MCF 10A (cell line): Measurements from ENCODE around the gene GOLPH3. TPM values are rescaled to one million over a fixed set of nuclear protein-coding genes. Genes with fewer than 3 reads are reported as not detected.

ENCODE experiments used
- BruUV-seq: library from RNA; stranded (reverse); fragments of 400-500 nt; replicated peaks from 2 replicates; lab custom pipeline; 2021; lab: Mats Ljungman, UMichigan
- CTCF ChIA-PET: fragments of 300-600 bp; sonication (Branson Sonifier 250); formaldehyde crosslinking; extraction: SDS; loops from one replicate; lab custom pipeline; 2021; ENCODE audit warnings: antibody characterized with exemption, inconsistent platforms; lab: Yijun Ruan, JAX
- POLR2A ChIA-PET: fragments of 300-600, 350-650 bp; sonication (Branson Sonifier 250); formaldehyde crosslinking; extraction: SDS; loops from one replicate; lab custom pipeline; 2020; ENCODE audit warnings: antibody characterized with exemption, inconsistent platforms; lab: Yijun Ruan, JAX
- DNase-seq: peaks from one replicate; pipeline ENCODE4 v3.0.0-alpha.2; 2018; ENCODE audit not compliant: unreplicated experiment
- H3K27ac Mint-ChIP-seq: one replicate; pipeline ENCODE4 v1.8.0; 2022; ENCODE audit warnings: mild to moderate bottlenecking, low read depth, mixed read lengths; ENCODE audit not compliant: unreplicated experiment
- H3K27me3 Mint-ChIP-seq: one replicate; pipeline ENCODE4 v1.8.0; 2022; ENCODE audit warnings: mixed read lengths; ENCODE audit not compliant: insufficient read depth, unreplicated experiment
- H3K36me3 Mint-ChIP-seq: one replicate; pipeline ENCODE4 v1.8.0; 2022; ENCODE audit warnings: mild to moderate bottlenecking, moderate library complexity, mixed read lengths; ENCODE audit not compliant: insufficient read depth, unreplicated experiment
- H3K4me1 Mint-ChIP-seq: one replicate; pipeline ENCODE4 v1.8.0; 2022; ENCODE audit warnings: mixed read lengths; ENCODE audit not compliant: insufficient read depth, unreplicated experiment
- H3K4me3 Mint-ChIP-seq: one replicate; pipeline ENCODE4 v1.8.0; 2022; ENCODE audit warnings: mild to moderate bottlenecking, moderate library complexity, mixed read lengths; ENCODE audit not compliant: unreplicated experiment
- H3K9me3 Mint-ChIP-seq: one replicate; pipeline ENCODE4 v1.8.0; 2022; ENCODE audit warnings: mixed read lengths; ENCODE audit not compliant: unreplicated experiment
- intact Hi-C: fragments of 100-400 bp; cut with micrococcal nuclease; formaldehyde crosslinking; loops from 2 replicates; pipeline ENCODE4 v1.14.1; 2022
- total RNA-seq: library from RNA; stranded (reverse); gene quantifications from 2 replicates; pipeline ENCODE4 v1.2.3, GENCODE V29; 2022
- TF ChIP-seq, protein P1 (sequence below): fragments of 200-600 bp; IDR thresholded peaks from one replicate; pipeline ENCODE4 v1.8.0; 2022; ENCODE audit warnings: antibody characterized with exemption, mild to moderate bottlenecking; ENCODE audit not compliant: unreplicated experiment

Gene GOLPH3
- total RNA-seq, 1 experiment from 2014 or later: 89.6 TPM

DNA sequence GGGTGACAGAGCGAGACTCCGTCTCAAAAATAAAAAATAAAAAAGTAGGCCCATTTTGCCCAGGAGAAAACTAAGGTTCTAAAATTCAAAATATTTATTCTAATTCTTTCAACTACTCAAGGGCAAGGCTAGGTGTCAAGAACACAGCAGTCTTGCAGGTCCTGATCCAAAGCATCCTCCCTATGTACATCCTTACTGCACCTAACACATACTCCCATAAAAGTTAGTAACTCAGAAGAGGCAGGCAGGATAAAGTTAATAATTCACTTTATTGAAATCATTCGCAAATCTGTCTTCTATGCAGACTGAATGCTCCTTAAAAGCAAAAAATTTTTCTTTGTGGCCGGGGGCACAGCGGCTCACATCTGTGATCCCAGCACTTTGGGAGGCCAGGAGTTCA, 11.1 kb downstream of the GOLPH3 start:
- Mint-ChIP-seq H3K4me1 (peaks cover 5% of the 10 kb centered on the region), H3K9me3 (no peaks in the 10 kb centered on the region), H3K4me3 (no peak overlapping the region), H3K27ac (no peak overlapping the region), H3K36me3 (peaks cover 25% of the 10 kb centered on the region), H3K27me3 (no peaks in the 10 kb centered on the region)
- no peak for DNase-seq
- ChIA-PET CTCF (interaction anchor here (0.6 kb wide), 1 partner anchor 43 kb away, joined by 3 read pairs; no protein-coding TSS in a partner anchor), POLR2A (interaction anchor here (1.0 kb wide), 1 partner anchor 9 kb away, joined by 5 read pairs; no protein-coding TSS in a partner anchor)
- TF ChIP-seq, protein P1, sequence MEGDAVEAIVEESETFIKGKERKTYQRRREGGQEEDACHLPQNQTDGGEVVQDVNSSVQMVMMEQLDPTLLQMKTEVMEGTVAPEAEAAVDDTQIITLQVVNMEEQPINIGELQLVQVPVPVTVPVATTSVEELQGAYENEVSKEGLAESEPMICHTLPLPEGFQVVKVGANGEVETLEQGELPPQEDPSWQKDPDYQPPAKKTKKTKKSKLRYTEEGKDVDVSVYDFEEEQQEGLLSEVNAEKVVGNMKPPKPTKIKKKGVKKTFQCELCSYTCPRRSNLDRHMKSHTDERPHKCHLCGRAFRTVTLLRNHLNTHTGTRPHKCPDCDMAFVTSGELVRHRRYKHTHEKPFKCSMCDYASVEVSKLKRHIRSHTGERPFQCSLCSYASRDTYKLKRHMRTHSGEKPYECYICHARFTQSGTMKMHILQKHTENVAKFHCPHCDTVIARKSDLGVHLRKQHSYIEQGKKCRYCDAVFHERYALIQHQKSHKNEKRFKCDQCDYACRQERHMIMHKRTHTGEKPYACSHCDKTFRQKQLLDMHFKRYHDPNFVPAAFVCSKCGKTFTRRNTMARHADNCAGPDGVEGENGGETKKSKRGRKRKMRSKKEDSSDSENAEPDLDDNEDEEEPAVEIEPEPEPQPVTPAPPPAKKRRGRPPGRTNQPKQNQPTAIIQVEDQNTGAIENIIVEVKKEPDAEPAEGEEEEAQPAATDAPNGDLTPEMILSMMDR: no peak
- no TSS peak for BruUV-seq
- intact Hi-C loops: no loop called here

DNA sequence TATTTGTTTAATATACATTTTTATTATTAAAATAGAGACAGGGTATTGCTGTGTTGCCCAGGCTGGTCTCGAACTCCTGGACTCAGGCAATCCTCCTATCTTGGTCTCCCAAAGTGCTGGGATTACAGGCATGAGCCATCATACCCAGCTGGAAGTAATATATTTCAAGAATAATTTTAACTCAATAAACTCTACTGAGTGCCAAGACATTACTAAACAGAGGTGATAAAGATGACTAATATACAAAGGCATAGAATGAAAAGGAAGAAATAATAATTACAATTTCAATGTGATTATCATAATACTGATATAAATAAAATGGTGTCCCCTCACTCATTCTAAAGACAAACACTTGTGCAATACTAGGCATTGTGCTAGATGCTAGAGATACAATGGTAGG, 13.9 kb downstream of the GOLPH3 start:
- Mint-ChIP-seq H3K9me3 (no peaks in the 10 kb centered on the region), H3K4me3 (no peak overlapping the region), H3K4me1 (peaks cover 5% of the 10 kb centered on the region), H3K27ac (no peak overlapping the region), H3K36me3 (peaks cover 7% of the 10 kb centered on the region), H3K27me3 (no peaks in the 10 kb centered on the region)
- intact Hi-C loops: no loop called here
- ChIA-PET CTCF (interaction anchor here (1.3 kb wide), 1 partner anchor 13 kb away, joined by 3 read pairs; no protein-coding TSS in a partner anchor), POLR2A (interaction anchor here (1.2 kb wide), 1 partner anchor 25 kb away, joined by 3 read pairs; no protein-coding TSS in a partner anchor)
- no TSS peak for BruUV-seq
- no peak for DNase-seq
- TF ChIP-seq, protein P1: no peak

DNA sequence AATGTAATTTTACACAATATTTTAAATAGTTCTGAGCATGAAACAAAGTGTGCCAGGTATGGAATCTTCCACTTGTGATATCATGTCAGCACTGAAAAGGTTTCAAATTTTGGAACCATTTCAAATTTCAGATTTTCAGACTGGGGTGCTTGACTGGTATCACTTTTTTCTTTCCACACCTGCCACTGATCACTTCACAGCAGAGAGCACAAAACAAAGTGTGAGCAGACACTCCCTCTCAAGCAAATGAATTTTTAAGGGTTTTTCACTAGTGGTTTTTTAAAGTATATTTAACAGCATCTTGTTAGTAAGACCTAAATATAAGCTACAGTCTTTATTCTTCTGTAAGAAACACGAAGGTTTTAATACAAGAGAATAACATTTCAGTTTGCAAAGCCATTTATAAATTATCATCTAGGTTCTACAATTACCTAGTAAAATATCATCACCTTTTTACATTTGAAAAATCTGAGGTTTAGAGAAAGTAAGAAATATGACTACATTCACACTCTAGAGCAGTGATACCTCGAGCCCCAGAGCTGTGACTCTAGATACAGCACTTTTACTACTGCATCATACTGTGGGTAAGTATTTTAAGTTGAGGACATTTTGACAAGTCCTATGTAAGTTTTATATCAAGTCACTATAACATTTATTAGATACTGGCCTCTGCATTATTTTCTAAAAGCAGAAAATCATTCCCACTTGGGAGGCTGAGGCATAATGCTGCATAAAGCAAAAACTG, 14.6 kb downstream of the GOLPH3 start:
- Mint-ChIP-seq H3K9me3 (no peaks in the 10 kb centered on the region), H3K4me1 (peaks cover 5% of the 10 kb centered on the region), H3K4me3 (no peak overlapping the region), H3K27me3 (no peaks in the 10 kb centered on the region), H3K27ac (no peak overlapping the region), H3K36me3 (peaks cover 11% of the 10 kb centered on the region)
- ChIA-PET CTCF (interaction anchor here (0.5 to 1.3 kb wide), 2 partner anchors 14 to 67 kb away, joined by 3 read pairs; no protein-coding TSS in a partner anchor), POLR2A (interaction anchor here (0.6 to 1.2 kb wide), 2 partner anchors 24 to 171 kb away, joined by 3 read pairs; no protein-coding TSS in a partner anchor)
- DNase-seq: no peak
- intact Hi-C loops: no loop called here
- BruUV-seq: no TSS peak
- TF ChIP-seq, protein P1: no peak

DNA sequence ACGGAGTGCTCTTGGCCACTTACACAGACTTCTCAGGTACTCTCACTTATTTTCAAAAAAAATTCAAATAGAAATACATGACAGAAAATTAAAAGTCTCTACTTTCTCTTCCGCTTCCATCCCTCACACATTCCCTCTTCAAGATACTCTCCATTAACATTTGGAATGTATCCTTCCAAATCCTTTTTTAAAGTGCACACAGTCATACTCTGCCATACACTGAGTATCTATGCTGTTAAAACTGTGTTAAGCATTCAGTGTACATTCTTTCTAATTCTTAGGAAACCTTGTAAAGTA, 15.5 kb downstream of the GOLPH3 start:
- no peak overlapping the region for H3K4me3 Mint-ChIP-seq
- no peaks in the 10 kb centered on the region for H3K27me3 Mint-ChIP-seq
- CTCF ChIA-PET: interaction anchor here (0.7 to 1.1 kb wide), 3 partner anchors 12 to 85 kb away, joined by 3 read pairs; no protein-coding TSS in a partner anchor
- POLR2A ChIA-PET: interaction anchor here (0.8 to 1.4 kb wide), 2 partner anchors 11 to 15 kb away, joined by 3 to 4 read pairs; partner anchors contain the start of gene GOLPH3
- no peaks in the 10 kb centered on the region for H3K9me3 Mint-ChIP-seq
- H3K27ac Mint-ChIP-seq: no peak overlapping the region
- peaks cover 6% of the 10 kb centered on the region for H3K36me3 Mint-ChIP-seq
- intact Hi-C loops: no loop called here
- BruUV-seq: no TSS peak
- no peak for DNase-seq
- TF ChIP-seq, protein P1: no peak
- peaks cover 5% of the 10 kb centered on the region for H3K4me1 Mint-ChIP-seq
